Body of pancreas (tissue), 4 donors: ENCODE results near the gene ADAMTS6. TPM values are rescaled to one million over a fixed set of nuclear protein-coding genes. Genes with fewer than 3 reads are reported as not detected.
A peak's percentile ranks its signal among the peaks of the same experiment; 100 is the strongest.

ENCODE experiments used
- ATAC-seq: fragments of 150-250 bp; one replicate; pipeline ENCODE4 v1.9.1; 2016
- DNase-seq, 4 donors: peaks; one replicate each; pipeline ENCODE4 v3.0.0-alpha.2; 2019
- H3K27ac ChIP-seq, 4 donors: fragments of 200-600 bp; sonication (generic); 1 replicate in 3 of 4; 2 replicates in 1 of 4; pipeline versions ENCODE4 v1.5.1 to v1.6.1; 2016 to 2019; ENCODE audit warnings: mild to moderate bottlenecking in 1 of 4, mixed read lengths in 1 of 4, moderate library complexity in 1 of 4
- H3K27me3 ChIP-seq, 2 donors: fragments of 200-600 bp; sonication (generic); one replicate each; pipeline ENCODE4 v1.6.0; 2016; ENCODE audit warnings: mild to moderate bottlenecking in 1 of 2
- H3K36me3 ChIP-seq, 2 donors: fragments of 200-600 bp; sonication (generic); replicated peaks in 1 of 2; 2 replicates each; pipeline ENCODE4 v1.5.1; 2016; ENCODE audit warnings: low read depth in 2 of 2; ENCODE audit not compliant: insufficient read depth in 1 of 2
- H3K4me1 ChIP-seq: fragments of 200-600 bp; sonication (generic); one replicate; pipeline ENCODE4 v1.6.0; 2016
- H3K4me3 ChIP-seq, 2 donors: fragments of 200-600 bp; sonication (generic); 1 replicate in 1 of 2; 2 replicates in 1 of 2; pipeline ENCODE4 v1.5.1; 2016 to 2019
- H3K9me3 ChIP-seq, 3 donors: fragments of 200-600 bp; sonication (generic); 1 replicate in 2 of 3; 2 replicates in 1 of 3; pipeline ENCODE4 v1.5.1; 2016
- CTCF ChIP-seq, 7 experiments: fragments of 450-650 bp in 4 of 7; fragments of 200-600 bp in 3 of 7; sonication (generic) in 3 of 7; IDR thresholded peaks; one replicate each; pipeline ENCODE4 v1.5.1; 2016 to 2019; ENCODE audit warnings: antibody characterized with exemption in 7 of 7
- POLR2A ChIP-seq, 3 donors: fragments of 450-650 bp; IDR thresholded peaks; one replicate each; pipeline ENCODE4 v1.6.1; 2016; ENCODE audit warnings: antibody characterized with exemption in 3 of 3, mild to moderate bottlenecking in 2 of 3
- WGBS, 2 donors: methylation state at CpG; one replicate each; pipeline ENCODE4 v1.1.5; 2017; 5-methylcytosine and 5-hydroxymethylcytosine counted together
- intact Hi-C: fragments of 100-400 bp; cut with DNase I; formaldehyde crosslinking; loops from one replicate; pipeline ENCODE4 v1.15.1; 2023
- total RNA-seq, 2 donors: library from RNA; depleted of rRNA; stranded (reverse); fragments of >200 nt; gene quantifications; one replicate each; pipeline ENCODE4 v1.1.0, GENCODE V29; 2016

The ADAMTS6 gene
- total RNA-seq, 2 donors from 2014 or later, result 0.78 TPM; not detected in 1

DNA sequence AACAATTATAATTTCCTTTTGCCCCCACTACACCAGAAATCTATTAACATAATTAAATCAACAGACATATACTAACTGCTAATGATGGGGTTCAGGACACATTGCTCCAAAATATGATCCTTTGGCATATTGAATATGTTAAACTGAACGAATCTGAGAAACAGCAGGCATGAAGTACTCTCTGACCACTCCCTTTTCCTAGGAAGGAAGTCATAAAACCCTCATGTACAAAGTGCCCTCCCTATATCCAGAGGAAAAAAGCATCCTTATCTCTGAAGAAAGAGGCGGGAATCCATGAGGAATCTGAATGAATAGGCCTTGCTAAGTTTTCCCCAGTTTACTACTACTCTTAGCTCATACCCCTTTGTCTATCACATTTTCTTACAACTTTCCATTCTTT, 67.9 kb downstream of the ADAMTS6 start:
- H3K9me3 ChIP-seq, result peaks cover 0 to 3% (median 0%) of the 10 kb centered on the region in 3 donors
- ATAC-seq (no peak), DNase-seq (no peak)
- no peaks in the 10 kb centered on the region for H3K36me3 ChIP-seq
- H3K4me1 ChIP-seq, result no peaks in the 10 kb centered on the region
- TF ChIP-seq POLR2A (IDR thresholded peaks at IDR 0.05) (no peak), CTCF (IDR thresholded peaks at IDR 0.05) (no peak)
- H3K4me3 ChIP-seq, result no peak overlapping the region
- intact Hi-C loops, result no loop called here
- 66 to 78% methylated on average over 2 of the region's 2 CpGs for WGBS, 2 donors
- no peaks in the 10 kb centered on the region for H3K27me3 ChIP-seq
- no peak overlapping the region for H3K27ac ChIP-seq

GRCh38 chr5:65412842-65413241, 68.9 kb downstream of the ADAMTS6 start:
- WGBS, 2 donors, result 46 to 60% methylated on average over 2 of the region's 2 CpGs
- Histone ChIP-seq H3K36me3 (no peaks in the 10 kb centered on the region), H3K4me3 (no peak overlapping the region), H3K9me3 (no peaks in the 10 kb centered on the region), H3K27ac (no peak overlapping the region), H3K4me1 (no peaks in the 10 kb centered on the region), H3K27me3 (no peaks in the 10 kb centered on the region)
- intact Hi-C loops, result no loop called here
- no peak for TF ChIP-seq CTCF (IDR thresholded peaks at IDR 0.05)
- ATAC-seq, result no peak
- no peak for DNase-seq

- no peaks in the 10 kb centered on the region for H3K36me3 ChIP-seq
- WGBS, 2 donors, result 75 to 87% methylated on average over 2 of the region's 2 CpGs
- ATAC-seq (no peak), DNase-seq (no peak)
- H3K27me3 ChIP-seq, result no peaks in the 10 kb centered on the region
- no peaks in the 10 kb centered on the region for H3K9me3 ChIP-seq
- H3K27ac ChIP-seq, result no peak overlapping the region
- no peaks in the 10 kb centered on the region for H3K4me1 ChIP-seq
- TF ChIP-seq POLR2A (IDR thresholded peaks at IDR 0.05) (no peak), CTCF (IDR thresholded peaks at IDR 0.05) (no peak)
- intact Hi-C loops, result no loop called here
- no peak overlapping the region for H3K4me3 ChIP-seq
Measured at GRCh38 chr5:65411356-65411755, 70.4 kb downstream of the ADAMTS6 start.

DNA sequence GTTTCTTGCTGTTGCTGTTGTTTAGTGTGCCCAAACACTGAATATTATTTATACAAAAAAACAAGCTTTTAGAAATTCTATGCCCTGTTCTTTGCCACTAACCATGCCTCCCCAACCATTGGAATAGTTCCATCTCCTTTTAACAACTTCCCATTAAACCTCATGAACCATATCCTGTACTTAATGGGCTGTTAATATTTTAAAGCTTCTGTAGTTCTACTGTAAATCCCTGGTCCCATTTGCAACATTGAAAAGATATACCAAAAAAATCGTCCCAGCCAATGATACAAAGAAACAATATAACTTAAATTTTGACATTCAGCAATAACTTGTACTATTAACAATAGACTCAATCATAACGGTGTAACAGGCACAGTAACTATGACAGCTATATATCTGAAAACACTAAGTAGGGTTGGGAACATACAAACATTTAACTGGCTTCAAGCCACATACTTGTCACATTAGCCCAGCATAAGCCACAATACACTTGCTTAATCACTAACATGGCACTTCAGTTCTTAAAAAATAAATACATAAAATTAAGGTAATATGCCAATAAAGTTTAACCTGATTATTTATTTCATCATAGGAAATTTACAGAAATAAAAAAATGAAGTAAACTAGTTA, 86.1 kb downstream of the ADAMTS6 start:
- H3K9me3 ChIP-seq, result no peaks in the 10 kb centered on the region
- H3K27ac ChIP-seq, result no peak overlapping the region
- no peaks in the 10 kb centered on the region for H3K36me3 ChIP-seq
- H3K4me1 ChIP-seq, result no peaks in the 10 kb centered on the region
- no peak overlapping the region for H3K4me3 ChIP-seq
- 26 to 30% methylated on average over 2 of the region's 2 CpGs for WGBS, 2 donors
- ATAC-seq, result no peak
- DNase-seq, result no peak
- intact Hi-C loops, result no loop called here
- no peaks in the 10 kb centered on the region for H3K27me3 ChIP-seq
- TF ChIP-seq POLR2A (IDR thresholded peaks at IDR 0.05) (no peak), CTCF (IDR thresholded peaks at IDR 0.05) (no peak)

DNA sequence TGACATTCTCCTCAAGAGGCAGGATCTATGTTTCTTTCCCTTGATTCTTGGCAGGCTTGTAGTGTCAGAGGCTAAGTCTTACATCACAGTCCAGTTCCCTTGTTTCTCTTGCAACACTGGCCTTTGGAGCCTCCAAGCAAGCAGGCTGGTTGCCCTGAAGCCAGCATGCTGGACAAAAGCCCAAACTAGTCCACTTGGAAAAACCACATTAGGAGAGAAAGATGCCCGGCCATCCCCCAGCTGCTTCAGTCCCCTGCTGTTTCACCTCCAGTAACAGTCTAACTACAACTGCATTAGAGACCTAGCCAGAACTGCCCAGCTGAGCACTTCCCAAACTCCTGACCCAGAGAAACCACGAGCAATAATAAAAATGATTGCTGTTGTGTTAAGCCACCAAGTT, 87.6 kb downstream of the ADAMTS6 start:
- DNase-seq, result peak in 1 of 4 donors; percentile 15

More for the DNA sequence above, 87.6 kb downstream of the ADAMTS6 start:
- Histone ChIP-seq H3K36me3 (no peaks in the 10 kb centered on the region), H3K4me1 (no peaks in the 10 kb centered on the region), H3K27me3 (no peaks in the 10 kb centered on the region), H3K9me3 (no peaks in the 10 kb centered on the region), H3K4me3 (no peak overlapping the region), H3K27ac (no peak overlapping the region)
- 56 to 59% methylated on average over 2 of the region's 2 CpGs for WGBS, 2 donors
- no peak for ATAC-seq
- no peak for TF ChIP-seq POLR2A (IDR thresholded peaks at IDR 0.05)
- TF ChIP-seq CTCF (IDR thresholded peaks at IDR 0.05), result no peak
- intact Hi-C loops, result no loop called here
